ENCODE data around the gene FAM110D.

GRCh38 chr1:26164861-26165842 is 6.3 kb downstream of the FAM110D start:
- no peak for TF ChIP-seq CTCF (IDR thresholded peaks at IDR 0.05)
- no peak for TF ChIP-seq POLR2A (IDR thresholded peaks at IDR 0.05)

Data from thyroid gland (tissue), 4 donors.